ENCODE results near the gene AARS2.

The AARS2 gene

GRCh38 chr6:44250718-44251123 lies 62.4 kb downstream of the AARS2 start:
- no peak overlapping the region for H3K27ac ChIP-seq (ENCODE audit: low read depth in 2 of 2, low read length in 2 of 2)
- no peaks in the 10 kb centered on the region for H3K9me3 ChIP-seq (ENCODE audit: control insufficient read depth in 2 of 2, low read length in 2 of 2)
- peaks cover 61 to 65% of the 10 kb centered on the region in 2 donors for H3K36me3 ChIP-seq (ENCODE audit: control insufficient read depth in 2 of 2, insufficient read depth in 2 of 2, low read length in 2 of 2)
- H3K4me1 ChIP-seq (ENCODE audit: control insufficient read depth in 2 of 2, insufficient read depth in 2 of 2, low read length in 2 of 2), result peaks cover 5 to 13% of the 10 kb centered on the region in 2 donors
- H3K9ac ChIP-seq (ENCODE audit: low read depth in 1 of 2, low read length in 2 of 2), result no peak overlapping the region
- no peak overlapping the region for H3K4me3 ChIP-seq (ENCODE audit: low read length in 2 of 2)
- H3K27me3 ChIP-seq (ENCODE audit: control insufficient read depth in 2 of 2, insufficient read depth in 2 of 2, low read length in 2 of 2), result no peaks in the 10 kb centered on the region

GRCh38 chr6:44250067-44250717 lies 63.0 kb downstream of the AARS2 start:
- H3K4me3 ChIP-seq (ENCODE audit: low read length in 2 of 2), result no peak overlapping the region
- H3K36me3 ChIP-seq (ENCODE audit: control insufficient read depth in 2 of 2, insufficient read depth in 2 of 2, low read length in 2 of 2), result peaks cover 60 to 62% of the 10 kb centered on the region in 2 donors
- no peak overlapping the region for H3K9ac ChIP-seq (ENCODE audit: low read depth in 1 of 2, low read length in 2 of 2)
- H3K27ac ChIP-seq (ENCODE audit: low read depth in 2 of 2, low read length in 2 of 2), result no peak overlapping the region
- H3K4me1 ChIP-seq (ENCODE audit: control insufficient read depth in 2 of 2, insufficient read depth in 2 of 2, low read length in 2 of 2), result peaks cover 7 to 15% of the 10 kb centered on the region in 2 donors
- H3K9me3 ChIP-seq (ENCODE audit: control insufficient read depth in 2 of 2, low read length in 2 of 2), result no peaks in the 10 kb centered on the region
- no peaks in the 10 kb centered on the region for H3K27me3 ChIP-seq (ENCODE audit: control insufficient read depth in 2 of 2, insufficient read depth in 2 of 2, low read length in 2 of 2)
